Trophoblast cell (in vitro differentiated cells and primary cell): Measurements from ENCODE around the gene SPRY1.

ENCODE experiments used
- DNase-seq, 2 donors: peaks; one replicate each; pipeline ENCODE4 v3.0.0-alpha.2; 2016
- H2AFZ ChIP-seq: 2 replicates; pipeline ENCODE4 v1.6.1; 2013; ENCODE audit warnings: low read length, moderate library complexity, mild to moderate bottlenecking; ENCODE audit not compliant: insufficient read depth, poor library complexity
- H2AK5ac ChIP-seq: 2 replicates; pipeline ENCODE4 v1.6.1; 2013; ENCODE audit warnings: mild to moderate bottlenecking, low read length
- H2BK120ac ChIP-seq: 2 replicates; pipeline ENCODE4 v1.6.1; 2013; ENCODE audit warnings: low read length, mild to moderate bottlenecking, moderate library complexity; ENCODE audit not compliant: insufficient read depth, poor library complexity
- H2BK12ac ChIP-seq: 2 replicates; pipeline ENCODE4 v1.6.1; 2013; ENCODE audit warnings: mild to moderate bottlenecking, low read length, moderate library complexity
- H2BK5ac ChIP-seq: 2 replicates; pipeline ENCODE4 v1.6.1; 2013; ENCODE audit warnings: low read length, low read depth, moderate library complexity, mild to moderate bottlenecking; ENCODE audit not compliant: poor library complexity
- H3K14ac ChIP-seq: 2 replicates; pipeline ENCODE4 v1.6.1; 2013; ENCODE audit warnings: mild to moderate bottlenecking, low read length
- H3K18ac ChIP-seq: 2 replicates; pipeline ENCODE4 v1.6.1; 2013; ENCODE audit warnings: mild to moderate bottlenecking, low read length
- H3K23ac ChIP-seq: 2 replicates; pipeline ENCODE4 v1.6.1; 2013; ENCODE audit warnings: low read length
- H3K27ac ChIP-seq: 2 replicates; pipeline ENCODE4 v1.5.1; 2013; ENCODE audit warnings: low read depth, mild to moderate bottlenecking, inconsistent platforms, low read length, moderate library complexity
- H3K27me3 ChIP-seq: 2 replicates; pipeline ENCODE4 v1.6.1; 2013; ENCODE audit warnings: inconsistent platforms, mild to moderate bottlenecking, low read length, moderate library complexity; ENCODE audit not compliant: insufficient read depth
- H3K36me3 ChIP-seq, 2 experiments: 1 replicate in 1 of 2; 2 replicates in 1 of 2; pipeline ENCODE4 v1.6.1; 2013; ENCODE audit warnings: low read length in 2 of 2, mild to moderate bottlenecking in 2 of 2, moderate library complexity in 1 of 2; ENCODE audit not compliant: insufficient read depth in 2 of 2, control insufficient read depth in 1 of 2
- H3K4ac ChIP-seq: 2 replicates; pipeline ENCODE4 v1.6.1; 2013; ENCODE audit warnings: low read depth, mild to moderate bottlenecking, low read length, moderate library complexity
- H3K4me1 ChIP-seq, 2 experiments: 1 replicate in 1 of 2; 2 replicates in 1 of 2; pipeline ENCODE4 v1.6.1; 2013; ENCODE audit warnings: low read length in 2 of 2, mild to moderate bottlenecking in 2 of 2, moderate library complexity in 1 of 2; ENCODE audit not compliant: insufficient read depth in 2 of 2, control insufficient read depth in 1 of 2
- H3K4me2 ChIP-seq: 2 replicates; pipeline ENCODE4 v1.6.1; 2013; ENCODE audit warnings: inconsistent platforms, mild to moderate bottlenecking, low read length, moderate library complexity
- H3K4me3 ChIP-seq: 2 replicates; pipeline ENCODE4 v1.5.1; 2013; ENCODE audit warnings: mild to moderate bottlenecking, low read depth, low read length, inconsistent platforms
- H3K79me1 ChIP-seq: one replicate; pipeline ENCODE4 v1.6.1; 2013; ENCODE audit warnings: low read length
- H3K79me2 ChIP-seq: 2 replicates; pipeline ENCODE4 v1.6.1; 2013; ENCODE audit warnings: low read length, mild to moderate bottlenecking; ENCODE audit not compliant: control insufficient read depth, insufficient read depth, poor library complexity
- H3K9ac ChIP-seq: 2 replicates; pipeline ENCODE4 v1.6.1; 2013; ENCODE audit warnings: mild to moderate bottlenecking, low read length
- H3K9me3 ChIP-seq: 2 replicates; pipeline ENCODE4 v1.6.1; 2013; ENCODE audit warnings: low read depth, mild to moderate bottlenecking, control low read depth, inconsistent platforms, low read length; ENCODE audit not compliant: insufficient read depth
- H4K12ac ChIP-seq: 2 replicates; pipeline ENCODE4 v1.6.1; 2013; ENCODE audit warnings: low read depth, mild to moderate bottlenecking, low read length, moderate library complexity
- H4K8ac ChIP-seq: 2 replicates; pipeline ENCODE4 v1.6.1; 2013; ENCODE audit warnings: low read depth, mild to moderate bottlenecking, low read length, moderate library complexity
- H4K91ac ChIP-seq: one replicate; pipeline ENCODE4 v1.6.1; 2013; ENCODE audit warnings: low read depth, mild to moderate bottlenecking, low read length, moderate library complexity
- WGBS: extraction: QIAGEN DNeasy Blood & Tissue Kit; methylation state at CpG from one replicate; pipeline ENCODE4 v1.1.7; 2013; ENCODE audit warnings: missing lambda C conversion rate; ENCODE audit not compliant: insufficient read length, insufficient coverage; ENCODE audit errors: extremely low coverage; 5-methylcytosine and 5-hydroxymethylcytosine counted together

The SPRY1 gene

GRCh38 chr4:123379392-123379791, 17.2 kb upstream of the SPRY1 start:
- H4K91ac ChIP-seq = no peak overlapping the region
- DNase-seq = peak in 1 of 2 donors; percentile 46
- no peak overlapping the region for H3K9ac ChIP-seq
- no peak overlapping the region for H3K4me2 ChIP-seq
- no peak overlapping the region for H2BK12ac ChIP-seq
- H2AFZ ChIP-seq = no peak overlapping the region
- H3K27ac ChIP-seq = no peak overlapping the region
- H3K79me1 ChIP-seq = no peaks in the 10 kb centered on the region
- WGBS = no CpG with 5 or more reads among the region's 1 CpG
- H3K79me2 ChIP-seq = no peaks in the 10 kb centered on the region
- H3K23ac ChIP-seq = no peak overlapping the region
- H3K4me1 ChIP-seq = peaks cover 0 to 4% of the 10 kb centered on the region in 2 experiments
- H2AK5ac ChIP-seq = no peak overlapping the region
- H3K9me3 ChIP-seq = no peaks in the 10 kb centered on the region
- H3K4ac ChIP-seq = no peak overlapping the region
- no peak overlapping the region for H2BK120ac ChIP-seq
- H4K12ac ChIP-seq = no peak overlapping the region
- no peak overlapping the region for H3K14ac ChIP-seq
- no peaks in the 10 kb centered on the region for H3K27me3 ChIP-seq
- no peaks in the 10 kb centered on the region for H3K36me3 ChIP-seq
- H2BK5ac ChIP-seq = no peak overlapping the region
- H4K8ac ChIP-seq = no peak overlapping the region
- no peak overlapping the region for H3K4me3 ChIP-seq
- no peak overlapping the region for H3K18ac ChIP-seq

GRCh38 chr4:123380728-123381716, 15.6 kb upstream of the SPRY1 start:
- H3K4ac ChIP-seq = no peak overlapping the region
- WGBS = no CpG with 5 or more reads among the region's 3 CpGs

GRCh38 chr4:123381996-123382395, 14.6 kb upstream of the SPRY1 start:
- H3K9ac ChIP-seq = no peak overlapping the region
- DNase-seq = no peak
- no peaks in the 10 kb centered on the region for H3K9me3 ChIP-seq
- peaks cover 0 to 4% of the 10 kb centered on the region in 2 experiments for H3K4me1 ChIP-seq
- H3K4me3 ChIP-seq = no peak overlapping the region
- H2AK5ac ChIP-seq = no peak overlapping the region
- no peaks in the 10 kb centered on the region for H3K36me3 ChIP-seq
- H4K12ac ChIP-seq = no peak overlapping the region
- H3K27me3 ChIP-seq = no peaks in the 10 kb centered on the region
- no peak overlapping the region for H2BK120ac ChIP-seq
- no peaks in the 10 kb centered on the region for H3K79me2 ChIP-seq
- no peak overlapping the region for H2AFZ ChIP-seq
- no CpG with 5 or more reads among the region's 5 CpGs for WGBS
- no peak overlapping the region for H4K91ac ChIP-seq
- H2BK12ac ChIP-seq = no peak overlapping the region
- H3K4me2 ChIP-seq = no peak overlapping the region
- H3K23ac ChIP-seq = no peak overlapping the region
- no peak overlapping the region for H3K18ac ChIP-seq
- H3K4ac ChIP-seq = no peak overlapping the region
- H4K8ac ChIP-seq = no peak overlapping the region
- H3K27ac ChIP-seq = no peak overlapping the region
- H3K79me1 ChIP-seq = no peaks in the 10 kb centered on the region
- H3K14ac ChIP-seq = no peak overlapping the region
- H2BK5ac ChIP-seq = no peak overlapping the region

More at GRCh38 chr4:123380728-123381716, 15.6 kb upstream of the SPRY1 start:
- Histone ChIP-seq H3K27me3 (no peaks in the 10 kb centered on the region), H2BK120ac (no peak overlapping the region), H3K14ac (no peak overlapping the region), H2AFZ (no peak overlapping the region), H3K27ac (no peak overlapping the region), H2BK5ac (no peak overlapping the region), H4K12ac (no peak overlapping the region), H2BK12ac (no peak overlapping the region), H2AK5ac (no peak overlapping the region), H3K79me2 (no peaks in the 10 kb centered on the region), H3K36me3 (no peaks in the 10 kb centered on the region), H4K91ac (no peak overlapping the region), H3K9ac (no peak overlapping the region), H3K9me3 (no peaks in the 10 kb centered on the region), H3K4me3 (no peak overlapping the region), H3K18ac (no peak overlapping the region), H4K8ac (no peak overlapping the region), H3K23ac (no peak overlapping the region), H3K4me1 (peaks cover 0 to 4% of the 10 kb centered on the region in 2 experiments), H3K4me2 (no peak overlapping the region), H3K79me1 (no peaks in the 10 kb centered on the region)
- no peak for DNase-seq

GRCh38 chr4:123383566-123383965, 13.0 kb upstream of the SPRY1 start:
- Histone ChIP-seq H2BK5ac (no peak overlapping the region), H3K14ac (no peak overlapping the region), H4K8ac (no peak overlapping the region), H3K18ac (no peak overlapping the region), H2BK120ac (no peak overlapping the region), H3K9me3 (no peaks in the 10 kb centered on the region), H3K27me3 (no peaks in the 10 kb centered on the region), H3K36me3 (no peaks in the 10 kb centered on the region), H3K9ac (no peak overlapping the region), H4K12ac (no peak overlapping the region), H2AK5ac (no peak overlapping the region), H3K4me3 (no peak overlapping the region), H3K4me1 (peaks cover 0 to 4% of the 10 kb centered on the region in 2 experiments), H3K27ac (no peak overlapping the region), H2AFZ (no peak overlapping the region), H3K79me2 (no peaks in the 10 kb centered on the region), H4K91ac (no peak overlapping the region), H3K4ac (no peak overlapping the region), H3K23ac (no peak overlapping the region), H3K4me2 (no peak overlapping the region), H2BK12ac (no peak overlapping the region), H3K79me1 (no peaks in the 10 kb centered on the region)
- no peak for DNase-seq
- no CpG with 5 or more reads among the region's 3 CpGs for WGBS
